K562 (cell line): ENCODE measurements around the gene LAGE3.

ENCODE experiments used
- ATF7 ChIP-seq: fragments of 450-650 bp; IDR thresholded peaks from 2 replicates; pipeline ENCODE4 v1.7.1; 2014; ENCODE audit warnings: mild to moderate bottlenecking, moderate library complexity
- EP300 ChIP-seq: IDR thresholded peaks from 2 replicates; pipeline ENCODE4 v1.6.1; 2012; ENCODE audit warnings: low read length, improper control_type of control experiment
- FOXK1 ChIP-seq: sonication (generic); formaldehyde crosslinking; IDR thresholded peaks from 2 replicates; pipeline ENCODE4 v1.8.0; 2022; ENCODE audit warnings: missing genetic modification reagents, mild to moderate bottlenecking, borderline replicate concordance
- KAT8 ChIP-seq: fragments of 450-650 bp; IDR thresholded peaks from 2 replicates; pipeline ENCODE4 v1.6.1; 2016; ENCODE audit warnings: low read depth, mild to moderate bottlenecking
- KLF10 ChIP-seq: fragments of 250-450 bp; sonication (Bioruptor Pico); IDR thresholded peaks from 2 replicates; pipeline ENCODE4 v1.6.1; 2021; ENCODE audit warnings: matching md5 sums
- MAFK ChIP-seq: IDR thresholded peaks from 2 replicates; pipeline ENCODE4 v1.6.1; 2011; ENCODE audit warnings: low read length, improper control_type of control experiment
- SOX6 ChIP-seq: fragments of 450-650 bp; IDR thresholded peaks from 2 replicates; pipeline ENCODE4 v1.6.1; 2014; ENCODE audit warnings: mild to moderate bottlenecking
- ZBTB7A ChIP-seq: IDR thresholded peaks from 2 replicates; pipeline ENCODE4 v1.6.1; 2011; ENCODE audit warnings: low read depth, mild to moderate bottlenecking, low read length, moderate library complexity, borderline replicate concordance; ENCODE audit not compliant: control insufficient read depth
- ZNF354B ChIP-seq: fragments of 250-450 bp; sonication (Bioruptor Pico); IDR thresholded peaks from 2 replicates; pipeline ENCODE4 v1.4.0; 2020
- TF ChIP-seq, protein P1 (sequence below): sonication (generic); formaldehyde crosslinking; IDR thresholded peaks from 2 replicates; pipeline ENCODE4 v1.8.1; 2022; ENCODE audit warnings: missing genetic modification reagents
- TF ChIP-seq, protein P2 (sequence below), 3 experiments: IDR thresholded peaks in 2 of 3; conservative IDR thresholded peaks in 1 of 3; 2 replicates each; pipeline ENCODE4 v1.5.1; 2011 to 2012; ENCODE audit warnings: low read length in 3 of 3, mild to moderate bottlenecking in 3 of 3, control low read depth in 2 of 3, improper control_type of control experiment in 1 of 3, inconsistent platforms in 1 of 3, low read depth in 1 of 3, mixed read lengths in 1 of 3, moderate library complexity in 1 of 3; ENCODE audit not compliant: insufficient read depth in 2 of 3
- TF ChIP-seq, protein P3 (sequence below): fragments of 450-650 bp; IDR thresholded peaks from 2 replicates; pipeline ENCODE4 v1.6.1; 2017; ENCODE audit warnings: mild to moderate bottlenecking, moderate library complexity

DNA sequence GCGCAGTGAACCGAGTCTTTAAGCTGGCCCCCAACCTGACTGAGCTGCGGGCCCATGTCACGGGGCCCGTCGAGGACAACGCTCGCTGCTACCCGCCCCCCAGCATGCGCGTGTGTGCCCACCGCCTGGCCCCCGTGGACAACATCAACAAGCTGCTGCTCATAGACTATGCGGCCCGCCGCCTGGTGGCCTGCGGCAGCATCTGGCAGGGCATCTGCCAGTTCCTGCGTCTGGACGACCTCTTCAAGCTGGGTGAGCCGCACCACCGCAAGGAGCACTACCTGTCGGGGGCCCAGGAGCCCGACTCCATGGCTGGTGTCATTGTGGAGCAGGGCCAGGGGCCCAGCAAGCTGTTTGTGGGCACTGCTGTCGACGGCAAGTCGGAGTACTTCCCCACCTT is 18.8 kb downstream of the LAGE3 start:
- no peak for TF ChIP-seq MAFK
- TF ChIP-seq KLF10: no peak
- no peak for TF ChIP-seq EP300
- TF ChIP-seq KAT8: no peak
- TF ChIP-seq ZBTB7A: no peak
- TF ChIP-seq FOXK1: no peak
- TF ChIP-seq ZNF354B (CRISPR knock-in tag): no peak
- TF ChIP-seq, protein P1, sequence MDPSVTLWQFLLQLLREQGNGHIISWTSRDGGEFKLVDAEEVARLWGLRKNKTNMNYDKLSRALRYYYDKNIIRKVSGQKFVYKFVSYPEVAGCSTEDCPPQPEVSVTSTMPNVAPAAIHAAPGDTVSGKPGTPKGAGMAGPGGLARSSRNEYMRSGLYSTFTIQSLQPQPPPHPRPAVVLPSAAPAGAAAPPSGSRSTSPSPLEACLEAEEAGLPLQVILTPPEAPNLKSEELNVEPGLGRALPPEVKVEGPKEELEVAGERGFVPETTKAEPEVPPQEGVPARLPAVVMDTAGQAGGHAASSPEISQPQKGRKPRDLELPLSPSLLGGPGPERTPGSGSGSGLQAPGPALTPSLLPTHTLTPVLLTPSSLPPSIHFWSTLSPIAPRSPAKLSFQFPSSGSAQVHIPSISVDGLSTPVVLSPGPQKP (CRISPR knock-in tag): no peak
- TF ChIP-seq, protein P2, sequence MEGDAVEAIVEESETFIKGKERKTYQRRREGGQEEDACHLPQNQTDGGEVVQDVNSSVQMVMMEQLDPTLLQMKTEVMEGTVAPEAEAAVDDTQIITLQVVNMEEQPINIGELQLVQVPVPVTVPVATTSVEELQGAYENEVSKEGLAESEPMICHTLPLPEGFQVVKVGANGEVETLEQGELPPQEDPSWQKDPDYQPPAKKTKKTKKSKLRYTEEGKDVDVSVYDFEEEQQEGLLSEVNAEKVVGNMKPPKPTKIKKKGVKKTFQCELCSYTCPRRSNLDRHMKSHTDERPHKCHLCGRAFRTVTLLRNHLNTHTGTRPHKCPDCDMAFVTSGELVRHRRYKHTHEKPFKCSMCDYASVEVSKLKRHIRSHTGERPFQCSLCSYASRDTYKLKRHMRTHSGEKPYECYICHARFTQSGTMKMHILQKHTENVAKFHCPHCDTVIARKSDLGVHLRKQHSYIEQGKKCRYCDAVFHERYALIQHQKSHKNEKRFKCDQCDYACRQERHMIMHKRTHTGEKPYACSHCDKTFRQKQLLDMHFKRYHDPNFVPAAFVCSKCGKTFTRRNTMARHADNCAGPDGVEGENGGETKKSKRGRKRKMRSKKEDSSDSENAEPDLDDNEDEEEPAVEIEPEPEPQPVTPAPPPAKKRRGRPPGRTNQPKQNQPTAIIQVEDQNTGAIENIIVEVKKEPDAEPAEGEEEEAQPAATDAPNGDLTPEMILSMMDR (IDR thresholded peaks at IDR 0.05 in 2 of 3, conservative IDR thresholded peaks at IDR 0.05 in 1 of 3; ENCODE audit: insufficient read depth in 2 of 3, low read depth in 1 of 3, low read length in 3 of 3): no peak
- no peak for TF ChIP-seq SOX6
- no peak for TF ChIP-seq ATF7
- TF ChIP-seq, protein P3, sequence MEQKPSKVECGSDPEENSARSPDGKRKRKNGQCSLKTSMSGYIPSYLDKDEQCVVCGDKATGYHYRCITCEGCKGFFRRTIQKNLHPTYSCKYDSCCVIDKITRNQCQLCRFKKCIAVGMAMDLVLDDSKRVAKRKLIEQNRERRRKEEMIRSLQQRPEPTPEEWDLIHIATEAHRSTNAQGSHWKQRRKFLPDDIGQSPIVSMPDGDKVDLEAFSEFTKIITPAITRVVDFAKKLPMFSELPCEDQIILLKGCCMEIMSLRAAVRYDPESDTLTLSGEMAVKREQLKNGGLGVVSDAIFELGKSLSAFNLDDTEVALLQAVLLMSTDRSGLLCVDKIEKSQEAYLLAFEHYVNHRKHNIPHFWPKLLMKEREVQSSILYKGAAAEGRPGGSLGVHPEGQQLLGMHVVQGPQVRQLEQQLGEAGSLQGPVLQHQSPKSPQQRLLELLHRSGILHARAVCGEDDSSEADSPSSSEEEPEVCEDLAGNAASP: no peak
